Spleen (tissue), 7 donors: ENCODE results near the gene DPM2.

Source experiments
- POLR2AphosphoS5 ChIP-seq, 3 donors: sonication (generic); formaldehyde crosslinking; IDR thresholded peaks; one replicate each; pipeline ENCODE4 v1.5.1; 2017; ENCODE audit warnings: antibody characterized with exemption in 3 of 3
- TF ChIP-seq, protein P1 (sequence below), 11 experiments: fragments of 200-600 bp in 7 of 11; fragments of 450-650 bp in 4 of 11; sonication (generic) in 4 of 11; IDR thresholded peaks in 8 of 11; conservative IDR thresholded peaks in 3 of 11; 1 replicate in 7 of 11; 2 replicates in 4 of 11; pipeline versions ENCODE4 v1.4.0 to v1.8.0; 2016 to 2021; ENCODE audit warnings: antibody characterized with exemption in 11 of 11, inconsistent platforms in 4 of 11, mild to moderate bottlenecking in 1 of 11
- donor health status: DM: no; HTN: no; CAD: no; lungs with moderate emphysema.
- donor health status: DM: no; HTN: no; CAD: no.
- donor health status: DM: no; HTN: no; CAD: no.

GRCh38 chr9:127923046-127923445 lies 14.6 kb downstream of the DPM2 start:
- TF ChIP-seq, protein P1, sequence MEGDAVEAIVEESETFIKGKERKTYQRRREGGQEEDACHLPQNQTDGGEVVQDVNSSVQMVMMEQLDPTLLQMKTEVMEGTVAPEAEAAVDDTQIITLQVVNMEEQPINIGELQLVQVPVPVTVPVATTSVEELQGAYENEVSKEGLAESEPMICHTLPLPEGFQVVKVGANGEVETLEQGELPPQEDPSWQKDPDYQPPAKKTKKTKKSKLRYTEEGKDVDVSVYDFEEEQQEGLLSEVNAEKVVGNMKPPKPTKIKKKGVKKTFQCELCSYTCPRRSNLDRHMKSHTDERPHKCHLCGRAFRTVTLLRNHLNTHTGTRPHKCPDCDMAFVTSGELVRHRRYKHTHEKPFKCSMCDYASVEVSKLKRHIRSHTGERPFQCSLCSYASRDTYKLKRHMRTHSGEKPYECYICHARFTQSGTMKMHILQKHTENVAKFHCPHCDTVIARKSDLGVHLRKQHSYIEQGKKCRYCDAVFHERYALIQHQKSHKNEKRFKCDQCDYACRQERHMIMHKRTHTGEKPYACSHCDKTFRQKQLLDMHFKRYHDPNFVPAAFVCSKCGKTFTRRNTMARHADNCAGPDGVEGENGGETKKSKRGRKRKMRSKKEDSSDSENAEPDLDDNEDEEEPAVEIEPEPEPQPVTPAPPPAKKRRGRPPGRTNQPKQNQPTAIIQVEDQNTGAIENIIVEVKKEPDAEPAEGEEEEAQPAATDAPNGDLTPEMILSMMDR (IDR thresholded peaks at IDR 0.05 in 8 of 11, conservative IDR thresholded peaks at IDR 0.05 in 3 of 11) = no peak
- TF ChIP-seq POLR2AphosphoS5 (IDR thresholded peaks at IDR 0.05) = no peak
